RWPE2 (cell line): Measurements from ENCODE around the gene IL1RN.
A peak's percentile ranks its signal among the peaks of the same experiment; 100 is the strongest.

ENCODE experiments used
- ATAC-seq: fragments of 200-7000 bp; cut with Tn5 transposase; 3 replicates; pipeline ENCODE4 v1.9.1; 2021; ENCODE audit warnings: low read depth
- DNase-seq: peaks from one replicate; pipeline ENCODE4 v3.0.0-alpha.2; 2020; ENCODE audit warnings: low spot score
- H3K27ac ChIP-seq: fragments of 450-650 bp; 2 replicates; pipeline ENCODE4 v1.5.1; 2017; ENCODE audit warnings: mild to moderate bottlenecking; ENCODE audit not compliant: poor library complexity, severe bottlenecking
- H3K27me3 ChIP-seq: fragments of 250-450 bp; sonication (Bioruptor Pico); 2 replicates; pipeline ENCODE4 v1.5.1; 2021; ENCODE audit warnings: mild to moderate bottlenecking, moderate library complexity; ENCODE audit not compliant: insufficient read depth, poor library complexity, severe bottlenecking
- H3K36me3 ChIP-seq: fragments of 250-450 bp; sonication (Bioruptor Pico); 2 replicates; pipeline ENCODE4 v1.5.1; 2020; ENCODE audit warnings: low read depth, mild to moderate bottlenecking, moderate library complexity
- H3K4me1 ChIP-seq: fragments of 250-450 bp; sonication (Bioruptor Pico); 2 replicates; pipeline ENCODE4 v1.5.1; 2021; ENCODE audit warnings: mild to moderate bottlenecking, moderate library complexity; ENCODE audit not compliant: insufficient read depth, poor library complexity, severe bottlenecking
- H3K4me3 ChIP-seq: fragments of 250-450 bp; sonication (Bioruptor Pico); 2 replicates; pipeline ENCODE4 v1.5.1; 2021; ENCODE audit warnings: mild to moderate bottlenecking, moderate library complexity; ENCODE audit not compliant: severe bottlenecking
- H3K9me3 ChIP-seq: fragments of 250-450 bp; sonication (Bioruptor Pico); 2 replicates; pipeline ENCODE4 v1.5.1; 2021; ENCODE audit warnings: mild to moderate bottlenecking, moderate library complexity; ENCODE audit not compliant: severe bottlenecking
- CTCF ChIP-seq: fragments of 450-650 bp; IDR thresholded peaks from one replicate; pipeline ENCODE4 v1.5.1; 2017; ENCODE audit warnings: mild to moderate bottlenecking, moderate library complexity; ENCODE audit not compliant: poor library complexity, severe bottlenecking

Gene IL1RN, protein sequence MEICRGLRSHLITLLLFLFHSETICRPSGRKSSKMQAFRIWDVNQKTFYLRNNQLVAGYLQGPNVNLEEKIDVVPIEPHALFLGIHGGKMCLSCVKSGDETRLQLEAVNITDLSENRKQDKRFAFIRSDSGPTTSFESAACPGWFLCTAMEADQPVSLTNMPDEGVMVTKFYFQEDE

GRCh38 chr2:113126845-113127645, at the start of gene IL1RN:
IL1RN (plus strand) TSS chr2:113127598; CDS start chr2:113127625, 27 bp downstream.
- Histone ChIP-seq H3K4me1 (peaks cover 7% of the 10 kb centered on the region), H3K36me3 (no peaks in the 10 kb centered on the region), H3K27ac (no peak within 1 kb of the TSS), H3K27me3 (no peaks in the 10 kb centered on the region), H3K9me3 (no peaks in the 10 kb centered on the region), H3K4me3 (no peak within 1 kb of the TSS)
- ATAC-seq (no peak), DNase-seq (no peak)
- no peak for TF ChIP-seq CTCF

DNA sequence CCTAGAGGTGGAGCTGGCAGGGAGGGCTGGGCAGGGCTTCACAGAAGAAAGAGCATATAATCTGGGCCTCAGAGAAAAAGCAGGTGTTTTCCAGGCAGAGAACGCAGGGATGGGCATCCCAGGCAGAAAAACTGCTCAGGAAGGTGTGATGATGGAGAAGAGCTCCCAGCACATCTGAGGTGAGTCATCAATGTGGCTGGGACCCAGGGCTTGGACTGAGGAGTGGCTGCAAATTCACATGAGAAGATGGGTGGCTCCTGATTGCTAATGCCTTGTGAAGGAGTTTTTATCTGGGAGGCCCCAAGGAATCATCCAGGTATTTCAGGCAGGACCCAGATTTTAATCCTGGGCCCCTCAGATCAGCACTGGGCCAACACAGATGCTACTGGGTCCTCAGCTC, 49.5 kb upstream of the IL1RN start:
- Histone ChIP-seq H3K4me1 (peaks cover 30% of the 10 kb centered on the region), H3K27me3 (no peaks in the 10 kb centered on the region), H3K36me3 (no peaks in the 10 kb centered on the region), H3K27ac (peak overlapping the region; percentile 86), H3K9me3 (no peaks in the 10 kb centered on the region), H3K4me3 (no peak overlapping the region)
- ATAC-seq: peak; percentile 70
- TF ChIP-seq CTCF: no peak
- DNase-seq: peak; percentile 74

GRCh38 chr2:113078350-113078839, 49.0 kb upstream of the IL1RN start:
- H3K27me3 ChIP-seq: no peaks in the 10 kb centered on the region
- ATAC-seq (peak; percentile 79), DNase-seq (peak; percentile 75)
- H3K9me3 ChIP-seq: no peaks in the 10 kb centered on the region
- H3K36me3 ChIP-seq: no peaks in the 10 kb centered on the region
- peaks cover 26% of the 10 kb centered on the region for H3K4me1 ChIP-seq
- peak overlapping the region; percentile 86 for H3K27ac ChIP-seq
- no peak overlapping the region for H3K4me3 ChIP-seq
- peak; percentile 16 for TF ChIP-seq CTCF

DNA sequence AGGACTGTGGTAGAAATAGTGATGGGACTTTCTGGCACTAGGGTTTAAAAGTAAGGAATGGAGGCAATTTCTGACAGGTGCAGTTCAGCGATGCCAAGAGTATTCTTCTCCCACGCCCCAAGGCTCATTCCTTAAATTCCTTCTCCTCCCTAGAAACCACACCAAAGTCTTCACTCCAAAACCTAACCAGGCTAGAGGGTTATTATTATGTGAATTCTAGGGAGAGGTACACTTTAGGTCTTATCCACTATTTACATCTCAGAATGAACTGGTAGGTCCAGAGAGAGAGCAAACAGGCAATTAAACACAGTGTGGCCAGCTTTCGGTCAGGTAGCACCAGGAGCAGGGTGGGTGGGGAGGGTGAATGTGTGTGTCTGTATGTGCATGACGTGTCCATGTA, 48.3 kb upstream of the IL1RN start:
- H3K27me3 ChIP-seq: no peaks in the 10 kb centered on the region
- peaks cover 26% of the 10 kb centered on the region for H3K4me1 ChIP-seq
- DNase-seq (no peak), ATAC-seq (peak; percentile 21)
- TF ChIP-seq CTCF: no peak
- no peaks in the 10 kb centered on the region for H3K9me3 ChIP-seq
- no peak overlapping the region for H3K4me3 ChIP-seq
- no peaks in the 10 kb centered on the region for H3K36me3 ChIP-seq
- peak overlapping the region; percentile 86 for H3K27ac ChIP-seq
